GM18511 (cell line): ENCODE measurements around the gene MRPL32.
A peak's percentile ranks its signal among the peaks of the same experiment; 100 is the strongest.
"Not testable (repeated sequence)": the region's sequence is repeated elsewhere in the genome, so short reads cannot be mapped to it uniquely, and the experiment has no call there.

Source experiments
- ATAC-seq: cut with Tn5 transposase; IDR thresholded peaks from one replicate; pipeline ENCODE4 v1.9.1; 2021; ENCODE audit warnings: mild to moderate bottlenecking, moderate library complexity; ENCODE audit not compliant: unreplicated experiment

The MRPL32 gene

DNA sequence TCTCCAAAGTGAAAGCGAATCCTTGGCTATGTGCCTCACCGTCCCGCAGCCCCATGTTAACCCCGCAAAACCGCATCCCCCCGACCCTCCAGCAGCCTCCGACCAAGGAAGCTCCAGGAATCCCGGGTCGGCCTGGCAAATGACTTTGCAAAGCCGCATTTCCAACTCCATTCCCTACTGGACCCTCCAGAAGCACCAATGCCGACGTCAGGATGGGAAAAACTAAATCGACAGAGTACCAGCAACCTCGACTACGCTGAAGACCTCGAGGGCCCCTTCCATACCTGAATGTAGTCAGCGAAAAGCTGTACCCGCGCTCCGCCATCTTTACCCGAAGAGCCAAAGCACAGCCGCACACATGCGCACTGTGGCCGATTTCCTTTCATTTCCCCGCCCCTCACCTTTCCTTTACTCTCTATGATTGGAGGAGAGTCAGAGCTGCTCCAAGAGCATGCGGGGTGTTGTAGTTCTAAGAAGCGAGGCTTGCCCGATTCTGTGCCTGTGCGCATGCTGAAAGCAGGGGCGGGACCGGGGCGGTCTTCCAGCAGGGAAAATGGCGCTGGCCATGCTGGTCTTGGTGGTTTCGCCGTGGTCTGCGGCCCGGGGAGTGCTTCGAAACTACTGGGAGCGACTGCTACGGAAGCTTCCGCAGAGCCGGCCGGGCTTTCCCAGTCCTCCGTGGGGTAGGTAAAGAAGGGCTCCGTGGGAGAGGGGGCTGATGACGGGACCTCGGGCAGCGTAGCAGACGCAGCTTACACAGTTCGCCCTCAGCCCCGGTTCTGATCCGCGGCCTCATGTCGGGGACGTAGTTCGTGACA, at the start of gene MRPL32, which contains the start of gene PSMA2:
MRPL32 (plus strand) TSS at position 543 of the 818 bp plus-strand sequence; CDS start at position 554, 11 bp downstream.
PSMA2 (minus strand) TSS at position 341 of the 818 bp plus-strand sequence; CDS start at position 325, 16 bp downstream.
- ATAC-seq, result peak; percentile 99

DNA sequence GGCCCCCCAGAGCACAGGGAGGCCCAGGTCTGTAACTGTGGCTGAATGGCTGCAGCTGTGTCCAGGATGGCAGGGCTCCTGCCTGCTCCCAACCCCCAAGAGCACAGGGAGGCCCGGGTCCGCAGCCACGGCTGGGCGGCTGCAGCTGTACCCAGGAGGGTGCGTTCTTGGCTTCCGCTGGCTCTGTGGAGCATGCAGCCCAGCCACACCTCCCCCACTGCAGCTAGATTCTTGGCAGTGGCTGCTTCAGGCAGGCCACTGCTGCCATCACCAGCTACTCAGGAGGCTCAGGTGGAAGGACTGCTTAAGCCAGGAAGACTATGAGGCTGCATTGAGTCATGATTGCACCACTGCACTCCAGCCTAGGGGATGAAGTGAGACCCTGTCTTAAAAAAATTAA, 48.2 kb upstream of the MRPL32 start:
- ATAC-seq, result peak; percentile 66

- ATAC-seq, result not testable (repeated sequence)
Measured at GRCh38 chr7:42885183-42885582, 47.0 kb upstream of the MRPL32 start.

DNA sequence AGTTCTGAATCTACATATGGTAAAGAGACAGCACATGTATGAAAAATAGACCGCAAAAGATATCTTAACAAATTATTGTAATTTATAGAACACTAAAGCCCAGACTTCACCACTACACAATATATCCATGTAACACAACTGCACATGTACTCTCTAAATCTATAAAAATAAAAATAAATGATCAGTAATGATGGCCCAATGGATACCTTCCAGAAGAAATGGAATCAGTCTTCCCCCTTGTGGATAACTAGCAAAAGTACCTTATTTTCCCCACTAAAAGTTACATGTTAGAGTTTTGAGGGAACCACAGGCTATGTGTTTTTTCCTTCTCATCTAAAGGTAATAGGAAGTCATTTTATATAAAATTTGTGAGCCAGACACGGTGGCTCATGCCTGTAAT, 46.0 kb upstream of the MRPL32 start:
- ATAC-seq, result no peak

GRCh38 chr7:42886893-42887505, 45.2 kb upstream of the MRPL32 start:
- ATAC-seq, result no peak

DNA sequence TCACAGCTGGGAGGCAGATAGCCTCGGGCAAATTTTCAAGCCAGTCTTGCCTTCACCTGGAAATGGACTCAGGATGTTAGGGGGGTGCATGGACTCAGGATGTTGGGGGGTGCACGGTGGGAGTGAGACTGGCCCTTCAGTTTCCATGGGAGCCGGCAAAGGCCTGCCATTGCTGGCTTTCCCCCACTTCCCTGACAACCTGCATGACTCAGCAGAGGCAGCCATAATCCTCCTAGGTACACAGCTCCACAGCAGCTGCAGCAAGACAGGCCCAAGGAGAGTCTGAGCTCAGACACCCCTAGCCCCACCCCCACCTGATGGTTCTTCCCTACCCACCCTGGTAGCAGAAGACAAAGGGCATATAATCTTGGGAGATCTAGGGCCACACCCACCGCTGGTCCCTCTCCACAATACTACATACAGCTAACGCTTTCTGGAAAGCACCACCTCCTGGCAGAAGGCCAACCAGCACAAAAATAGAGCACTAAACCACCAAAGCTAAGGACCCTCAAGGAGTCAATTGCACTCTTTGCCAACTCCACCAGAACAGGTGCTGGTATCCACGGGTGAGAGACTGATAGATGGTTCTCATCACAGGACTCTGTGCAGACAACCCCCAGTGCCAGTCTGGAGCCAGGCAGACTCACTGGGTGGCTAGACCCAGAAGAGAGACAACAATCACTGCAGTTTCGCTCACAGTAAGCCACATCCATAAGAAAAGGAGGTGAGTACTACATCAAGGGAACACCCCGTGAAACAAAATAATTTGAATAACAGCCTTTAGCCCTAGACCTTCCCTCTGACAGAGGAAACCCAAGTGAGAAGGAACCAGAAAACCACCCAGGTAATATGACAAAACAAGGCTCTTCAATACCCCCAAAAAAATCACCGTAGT, 38.6 kb upstream of the MRPL32 start:
- ATAC-seq, result no peak

DNA sequence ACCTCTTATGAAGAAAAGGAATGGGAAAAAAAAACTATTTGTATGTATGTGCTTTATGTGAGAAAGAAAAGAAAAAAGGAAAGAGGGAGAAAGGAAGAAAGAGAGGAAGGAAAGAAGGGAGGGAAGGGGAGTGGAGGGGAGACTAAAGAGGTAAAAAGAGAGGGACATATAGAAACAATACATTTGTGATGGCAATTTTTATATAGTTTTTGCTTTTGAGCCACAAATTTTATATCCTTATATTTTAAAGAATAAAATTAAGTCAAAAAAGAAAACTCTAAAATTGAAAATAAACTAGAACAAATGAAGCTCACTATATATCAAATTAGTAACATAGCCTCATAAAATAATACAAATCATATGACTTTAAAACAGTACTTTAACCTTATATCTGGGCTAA, 31.3 kb upstream of the MRPL32 start:
- no peak for ATAC-seq

GRCh38 chr7:42902331-42902730, 29.8 kb upstream of the MRPL32 start:
- no peak for ATAC-seq

DNA sequence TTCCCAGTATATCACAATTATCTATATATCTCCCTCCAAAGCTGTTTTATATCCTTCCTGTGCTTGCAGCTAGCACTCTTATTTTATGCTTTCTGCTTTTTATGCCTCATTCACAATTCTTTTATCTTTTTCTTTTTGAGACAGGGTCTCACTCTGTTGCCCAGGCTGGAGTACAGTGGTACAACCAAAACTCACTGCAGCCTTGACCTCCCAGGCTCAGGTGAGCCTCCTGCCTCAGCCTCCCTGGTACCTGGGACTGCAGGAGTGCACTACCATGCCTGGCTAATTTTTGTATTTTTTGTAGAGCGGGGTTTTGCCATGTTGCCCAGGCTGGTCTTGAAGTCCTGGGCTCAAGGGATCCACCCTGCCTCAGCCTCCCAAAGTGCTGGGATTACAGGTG, 26.0 kb upstream of the MRPL32 start:
- ATAC-seq, result no peak

- ATAC-seq, result no peak
Measured at GRCh38 chr7:42907316-42907715, 24.9 kb upstream of the MRPL32 start.

DNA sequence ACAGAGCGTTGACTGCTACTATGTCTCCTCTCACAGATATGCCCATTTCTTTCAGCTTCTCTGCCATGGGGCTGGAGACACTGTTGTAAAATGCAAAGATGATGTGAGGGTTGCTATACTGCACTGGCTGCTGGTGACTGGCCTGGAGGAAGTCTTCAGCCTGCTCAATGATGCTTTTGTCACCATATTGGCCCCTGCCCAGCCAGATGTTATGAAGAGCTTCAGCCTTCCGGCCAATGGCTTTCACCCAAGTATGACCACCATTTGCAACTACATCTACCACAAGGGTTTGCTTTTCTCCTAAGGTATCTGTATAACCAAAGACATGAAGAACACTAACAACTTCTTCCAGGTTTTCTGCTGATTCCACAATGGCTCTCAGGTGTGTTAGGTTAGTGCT, 21.9 kb upstream of the MRPL32 start:
- ATAC-seq, result no peak

GRCh38 chr7:42911454-42912447, 20.4 kb upstream of the MRPL32 start, which contains the start of gene C7orf25:
TSS of gene C7orf25 (minus strand) at chr7:42912070. CDS start at chr7:42910900, 1,170 bp downstream.
- peak; percentile 94 for ATAC-seq

DNA sequence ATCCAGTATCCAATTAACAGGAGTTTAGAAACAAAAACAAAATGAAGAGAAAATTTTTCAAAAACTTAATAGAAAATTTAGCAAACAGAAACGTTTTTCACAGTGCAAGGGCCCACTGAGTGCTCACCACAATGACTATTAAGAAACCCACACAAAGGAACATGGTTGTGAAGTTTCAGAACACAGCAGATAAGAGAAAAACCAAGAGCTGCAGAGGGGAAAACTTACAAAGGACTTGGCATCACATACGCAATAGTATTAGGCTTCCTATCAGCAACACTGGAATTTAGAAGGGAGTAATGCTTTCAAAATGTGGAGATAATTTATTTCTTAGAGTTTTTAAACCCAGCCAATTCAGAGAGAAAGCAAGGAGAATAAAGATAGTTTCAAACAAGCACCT, 18.6 kb upstream of the MRPL32 start:
- no peak for ATAC-seq

GRCh38 chr7:42914009-42914408, 18.2 kb upstream of the MRPL32 start:
- no peak for ATAC-seq

DNA sequence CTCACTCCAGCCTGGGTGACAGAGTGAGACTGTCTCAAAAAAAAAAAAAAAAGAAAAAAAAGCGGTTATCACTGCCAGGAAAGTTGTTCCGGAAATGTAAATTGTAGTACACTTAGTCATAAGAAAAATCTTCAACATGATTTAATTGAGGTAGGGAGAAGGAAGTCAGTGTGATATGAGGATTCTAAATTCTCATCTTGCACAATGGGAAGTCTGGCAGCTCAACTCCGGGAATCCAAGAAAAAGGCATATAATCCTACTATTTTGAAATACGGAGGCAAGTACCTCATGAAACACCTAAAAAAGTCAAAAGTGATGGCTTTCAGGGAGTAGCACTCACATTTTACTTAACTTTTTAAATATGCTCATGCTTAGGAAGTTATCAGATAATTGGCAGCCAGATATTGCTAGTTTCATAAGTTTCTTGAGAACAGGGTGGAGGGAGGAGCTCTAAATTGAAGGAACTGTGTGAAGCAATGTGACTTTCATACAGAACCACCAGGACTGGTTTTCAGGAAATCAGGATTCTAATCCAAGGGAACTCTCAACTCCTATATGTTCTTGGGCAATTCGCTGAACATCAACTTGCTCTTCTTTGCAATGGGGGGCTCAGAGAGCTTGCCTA, 17.6 kb upstream of the MRPL32 start:
- no peak for ATAC-seq

GRCh38 chr7:42915356-42915755, 16.8 kb upstream of the MRPL32 start:
- no peak for ATAC-seq

GRCh38 chr7:42922017-42922753, 10.0 kb upstream of the MRPL32 start:
- ATAC-seq, result no peak

GRCh38 chr7:42924223-42924838, 7.8 kb upstream of the MRPL32 start:
- ATAC-seq, result no peak
